Effector memory CD4-positive, alpha-beta T cell (primary cell): ENCODE results near the gene MAPK13.
"Not testable (repeated sequence)": the region's sequence is repeated elsewhere in the genome, so short reads cannot be mapped to it uniquely, and the experiment has no call there.

Experiments used
- DNase-seq, 3 donors: peaks; one replicate each; pipeline ENCODE4 v3.0.0-alpha.2; 2020
- H3K27ac ChIP-seq: 2 replicates; pipeline ENCODE4 v1.7.0; 2013; ENCODE audit warnings: mild to moderate bottlenecking, low read length, moderate library complexity; ENCODE audit not compliant: insufficient read depth, poor library complexity, severe bottlenecking
- H3K27me3 ChIP-seq: replicated peaks from 2 replicates; pipeline ENCODE4 v1.7.0; 2013; ENCODE audit warnings: mild to moderate bottlenecking, low read length; ENCODE audit not compliant: insufficient read depth, control insufficient read depth, poor library complexity, severe bottlenecking
- H3K36me3 ChIP-seq: 2 replicates; pipeline ENCODE4 v1.7.0; 2013; ENCODE audit warnings: mild to moderate bottlenecking, low read length, moderate library complexity; ENCODE audit not compliant: control insufficient read depth, insufficient read depth
- H3K4me1 ChIP-seq: 2 replicates; pipeline ENCODE4 v1.7.0; 2013; ENCODE audit warnings: low read length, mild to moderate bottlenecking; ENCODE audit not compliant: control insufficient read depth, insufficient read depth, poor library complexity, severe bottlenecking
- H3K4me3 ChIP-seq: 2 replicates; pipeline ENCODE4 v1.7.0; 2013; ENCODE audit warnings: low read length, low read depth, mild to moderate bottlenecking; ENCODE audit not compliant: insufficient read depth, poor library complexity, severe bottlenecking
- H3K9me3 ChIP-seq: 2 replicates; pipeline ENCODE4 v1.7.0; 2013; ENCODE audit warnings: mild to moderate bottlenecking, low read length, moderate library complexity; ENCODE audit not compliant: control insufficient read depth

MAPK13 gene

DNA sequence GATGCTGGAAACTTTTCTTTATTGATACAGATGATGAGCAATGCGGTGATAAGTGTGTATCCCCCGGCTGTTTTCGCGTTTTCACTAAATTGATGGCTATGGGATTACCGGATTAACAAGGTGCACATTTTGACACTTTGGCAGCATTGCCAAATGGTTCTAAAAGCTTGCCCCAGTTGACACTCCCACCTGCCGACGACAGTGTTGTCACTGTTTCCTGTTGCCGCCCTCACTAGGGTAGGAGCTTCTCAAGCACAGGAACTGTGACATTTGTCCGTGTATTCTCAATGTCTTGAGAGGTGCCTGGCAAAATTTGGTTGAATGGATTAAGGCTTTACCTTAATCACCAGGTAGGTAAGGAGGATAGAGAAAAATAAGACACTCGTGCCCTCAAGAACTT lies 9.8 kb upstream of the MAPK13 start:
- H3K4me1 ChIP-seq = peaks cover 67% of the 10 kb centered on the region
- H3K4me3 ChIP-seq = peak overlapping the region; percentile 45
- H3K27ac ChIP-seq = peak overlapping the region; percentile 91
- no peaks in the 10 kb centered on the region for H3K36me3 ChIP-seq
- no peaks in the 10 kb centered on the region for H3K9me3 ChIP-seq
- no peaks in the 10 kb centered on the region for H3K27me3 ChIP-seq
- peak; percentile 53 to 69 (median 65) for DNase-seq

DNA sequence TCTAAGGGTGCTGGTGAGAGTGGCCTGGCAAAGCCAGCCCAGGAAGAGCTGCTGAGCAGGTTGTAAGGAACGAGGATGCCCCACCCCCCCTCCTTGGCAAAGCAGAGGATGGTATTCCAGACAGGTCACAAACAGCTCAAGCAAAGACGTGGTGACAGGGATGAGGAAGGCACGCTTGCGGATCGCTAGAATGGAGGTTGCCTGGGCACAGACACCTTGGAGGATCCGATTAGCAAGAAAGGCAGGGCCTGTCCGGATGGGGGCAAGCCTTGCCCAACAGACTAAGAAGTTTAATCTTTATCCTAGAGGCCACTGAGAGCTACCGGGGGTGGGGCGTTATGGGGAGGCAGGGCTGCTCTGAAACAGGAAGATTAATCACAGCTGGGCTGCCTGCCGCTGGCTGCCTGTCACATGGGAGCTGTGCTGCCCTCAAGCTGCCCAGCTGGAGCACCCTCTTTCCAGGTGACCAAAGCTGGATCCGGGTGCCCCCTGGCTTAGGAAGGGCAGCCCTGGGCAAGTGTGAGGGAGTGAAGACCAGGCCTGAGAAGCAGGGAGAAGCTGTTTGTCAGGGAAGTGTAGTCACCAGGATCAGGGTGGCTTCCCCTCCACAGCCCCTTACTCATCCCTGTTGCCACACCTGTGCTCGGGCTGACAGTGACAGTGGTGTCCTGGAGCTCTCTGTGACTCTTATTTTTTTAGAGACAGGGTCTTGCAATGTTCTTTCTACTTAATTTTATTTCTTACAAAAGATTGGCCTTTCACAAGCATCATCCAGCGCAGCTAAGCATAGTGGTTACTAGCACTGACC lies 9.1 kb upstream of the MAPK13 start:
- Histone ChIP-seq H3K4me1 (peaks cover 61% of the 10 kb centered on the region), H3K9me3 (no peaks in the 10 kb centered on the region), H3K36me3 (no peaks in the 10 kb centered on the region), H3K27ac (peak overlapping the region; percentile 91), H3K4me3 (peak overlapping the region; percentile 45), H3K27me3 (no peaks in the 10 kb centered on the region)
- peak; percentile 28 to 39 (median 36) for DNase-seq

- no peak overlapping the region for H3K4me3 ChIP-seq
- H3K9me3 ChIP-seq = no peaks in the 10 kb centered on the region
- no peaks in the 10 kb centered on the region for H3K27me3 ChIP-seq
- no peaks in the 10 kb centered on the region for H3K36me3 ChIP-seq
- no peak for DNase-seq
- peaks cover 68% of the 10 kb centered on the region for H3K4me1 ChIP-seq
- peak overlapping the region; percentile 91 for H3K27ac ChIP-seq
These were observed 8.4 kb upstream of the MAPK13 start for GRCh38 chr6:36121787-36122494.

GRCh38 chr6:36122495-36123269 lies 7.6 kb upstream of the MAPK13 start:
- no peaks in the 10 kb centered on the region for H3K36me3 ChIP-seq
- peaks cover 66% of the 10 kb centered on the region for H3K4me1 ChIP-seq
- no peaks in the 10 kb centered on the region for H3K9me3 ChIP-seq
- no peak for DNase-seq
- no peak overlapping the region for H3K4me3 ChIP-seq
- H3K27ac ChIP-seq = peak overlapping the region; percentile 91
- no peaks in the 10 kb centered on the region for H3K27me3 ChIP-seq

DNA sequence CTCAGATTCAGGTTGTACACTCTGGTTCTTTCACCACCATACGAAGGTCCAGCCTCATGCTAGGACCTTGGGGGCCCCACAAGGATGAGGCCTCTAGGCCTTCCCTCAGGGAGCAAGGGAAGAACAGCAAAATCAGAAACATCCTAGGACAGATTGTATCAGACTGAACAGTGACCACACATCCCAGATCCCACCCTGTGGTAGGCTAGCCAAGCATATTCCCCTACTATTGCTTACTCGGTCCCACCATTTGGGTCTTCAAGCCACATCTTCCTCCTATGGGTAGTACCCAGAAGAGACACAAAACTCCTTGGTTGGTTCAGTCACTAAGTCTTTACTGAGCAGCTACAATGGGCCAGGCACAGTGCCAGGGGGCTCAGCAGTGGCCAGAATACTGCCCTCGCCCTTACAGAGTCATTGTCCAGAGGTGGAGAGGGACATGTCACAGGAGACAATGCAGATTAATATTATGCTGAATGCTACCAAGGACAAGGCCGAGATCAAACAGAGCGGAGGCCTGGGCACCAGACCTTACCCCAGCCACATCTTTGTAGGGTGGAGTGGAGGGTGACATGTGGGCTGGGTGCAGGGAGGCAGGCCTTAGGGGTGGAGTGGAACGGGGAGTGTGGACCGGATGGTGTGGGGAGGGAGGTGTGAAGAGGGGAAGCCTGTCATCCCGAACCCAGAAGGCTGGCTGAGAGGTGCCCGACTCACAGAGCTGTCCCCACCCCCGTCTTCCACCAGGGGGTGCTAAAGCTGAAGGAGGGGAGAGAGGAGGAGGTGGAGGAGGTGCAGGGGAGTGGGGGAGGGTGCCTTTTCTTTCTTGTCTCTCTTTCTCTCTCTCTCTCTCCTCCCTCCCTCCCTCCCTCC lies 6.8 kb upstream of the MAPK13 start:
- no peak overlapping the region for H3K4me3 ChIP-seq
- H3K36me3 ChIP-seq = no peaks in the 10 kb centered on the region
- no peaks in the 10 kb centered on the region for H3K27me3 ChIP-seq
- DNase-seq = peak; percentile 79 to 86 (median 80)
- peaks cover 58% of the 10 kb centered on the region for H3K4me1 ChIP-seq
- no peaks in the 10 kb centered on the region for H3K9me3 ChIP-seq
- H3K27ac ChIP-seq = peak overlapping the region; percentile 60

DNA sequence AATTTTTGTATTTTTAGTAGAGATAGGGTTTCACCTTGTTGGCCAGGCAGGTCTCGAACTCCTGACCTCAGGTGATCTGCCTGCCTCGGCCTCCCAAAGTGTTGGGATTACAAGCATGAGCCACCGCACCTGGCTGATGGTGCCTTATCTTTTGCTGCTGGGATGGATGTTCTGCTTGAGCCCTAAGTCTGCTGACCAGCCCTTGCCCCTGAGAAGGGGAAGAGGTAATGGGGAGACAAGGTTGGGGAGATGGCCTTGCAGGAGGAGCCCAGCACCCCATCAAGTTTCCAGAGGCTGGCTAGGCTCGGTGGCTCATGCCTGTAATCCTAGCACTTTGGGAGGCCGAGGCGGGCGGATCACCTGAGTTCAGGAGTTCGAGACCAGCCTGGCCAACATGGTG lies 6.0 kb upstream of the MAPK13 start:
- H3K4me1 ChIP-seq = peaks cover 50% of the 10 kb centered on the region
- not testable (repeated sequence) for H3K27me3 ChIP-seq, H3K9me3 ChIP-seq, DNase-seq, H3K4me3 ChIP-seq, H3K36me3 ChIP-seq, H3K27ac ChIP-seq

- Histone ChIP-seq H3K9me3 (no peaks in the 10 kb centered on the region), H3K4me1 (peaks cover 47% of the 10 kb centered on the region), H3K27ac (no peak overlapping the region), H3K27me3 (no peaks in the 10 kb centered on the region), H3K36me3 (no peaks in the 10 kb centered on the region), H3K4me3 (no peak overlapping the region)
- no peak for DNase-seq
These were observed 5.4 kb upstream of the MAPK13 start for GRCh38 chr6:36124881-36125280.

DNA sequence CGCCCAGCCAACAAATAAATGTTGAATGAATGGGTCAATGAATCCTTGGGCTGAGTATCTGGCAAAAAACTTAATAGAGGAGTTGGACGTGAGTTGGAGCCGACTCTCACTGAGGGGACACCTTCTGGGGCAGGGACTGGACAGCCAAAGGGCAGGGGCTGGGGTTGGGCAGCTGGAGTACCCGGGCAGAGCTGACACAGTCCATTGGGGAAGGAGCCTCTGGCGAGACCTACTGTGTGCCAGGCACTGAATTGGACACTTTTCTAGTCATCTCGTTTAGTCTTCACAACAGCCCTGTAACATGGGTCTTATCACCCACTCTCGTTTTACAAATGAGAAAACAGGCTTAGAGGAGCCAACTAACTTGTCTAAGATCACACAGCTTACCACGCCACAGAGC lies 4.7 kb upstream of the MAPK13 start:
- Histone ChIP-seq H3K27ac (no peak overlapping the region), H3K36me3 (no peaks in the 10 kb centered on the region), H3K4me3 (no peak overlapping the region), H3K4me1 (peaks cover 42% of the 10 kb centered on the region), H3K27me3 (no peaks in the 10 kb centered on the region), H3K9me3 (no peaks in the 10 kb centered on the region)
- DNase-seq = no peak

DNA sequence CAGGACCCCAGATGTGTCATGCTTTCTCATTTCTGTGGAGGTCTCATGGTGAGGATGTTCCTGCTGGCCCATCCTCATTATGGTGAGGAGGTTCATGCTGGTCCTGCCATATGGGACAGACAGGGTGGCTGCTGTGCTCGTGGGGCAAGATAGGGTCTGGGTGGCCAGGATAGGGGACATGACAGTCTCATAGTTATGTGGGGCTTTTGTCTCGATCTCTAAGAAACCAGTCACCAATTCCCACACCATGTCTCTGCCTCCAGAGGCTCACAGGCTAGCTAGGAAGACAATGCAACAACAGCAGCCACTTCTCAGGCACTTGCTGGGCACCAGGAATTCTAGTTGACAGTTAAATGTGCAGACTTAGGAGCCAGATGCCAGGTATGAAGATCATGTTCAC lies 4.2 kb upstream of the MAPK13 start:
- no peaks in the 10 kb centered on the region for H3K9me3 ChIP-seq
- H3K4me1 ChIP-seq = peaks cover 41% of the 10 kb centered on the region
- no peak overlapping the region for H3K27ac ChIP-seq
- DNase-seq = no peak
- no peak overlapping the region for H3K4me3 ChIP-seq
- no peaks in the 10 kb centered on the region for H3K27me3 ChIP-seq
- no peaks in the 10 kb centered on the region for H3K36me3 ChIP-seq
